HepG2 (cell line): ENCODE data around the gene IL1RAP. TPM values are rescaled to one million over a fixed set of nuclear protein-coding genes. Genes with fewer than 3 reads are reported as not detected.

ENCODE experiments used
- ATAC-seq: fragments of 200-7000 bp; cut with Tn5 transposase; 3 replicates; pipeline ENCODE4 v1.9.1; 2020; ENCODE audit warnings: mild to moderate bottlenecking, moderate library complexity
- BruUV-seq: library from RNA; stranded (reverse); fragments of 400-500 nt; replicated peaks from 2 replicates; lab custom pipeline; 2021; lab: Mats Ljungman, UMichigan
- CTCF ChIA-PET: fragments of 300-600 bp; formaldehyde crosslinking; extraction: SDS; loops from one replicate; lab custom pipeline; 2021; ENCODE audit warnings: low total read pairs, inconsistent platforms, low intra/inter-chr PET ratio; lab: Yijun Ruan, JAX
- POLR2A ChIA-PET: fragments of 350-600 bp; sonication (Branson Sonifier 250); formaldehyde crosslinking; loops from one replicate; lab custom pipeline; 2020; ENCODE audit warnings: antibody characterized with exemption, inconsistent platforms; lab: Yijun Ruan, JAX
- DNase-seq: peaks from one replicate; pipeline ENCODE4 v3.0.0-alpha.2; 2015; ENCODE audit warnings: low spot score
- FAIRE-seq: peaks from 3 replicates; lab custom pipeline; 2011; peaks lifted over from hg19 to GRCh38; lab: Jason Lieb, UNC
- H2AFZ ChIP-seq: one replicate; pipeline ENCODE4 v1.6.1; 2011; ENCODE audit warnings: low read length, inconsistent platforms
- H3K27ac ChIP-seq: fragments of 300-600 bp; 3 replicates; pipeline ENCODE4 v1.8.0; 2011; ENCODE audit warnings: mixed run types, mild to moderate bottlenecking, mixed read lengths, low read length, inconsistent platforms; ENCODE audit not compliant: insufficient read depth; ENCODE audit errors: extremely low read length
- H3K27me3 ChIP-seq, 2 experiments: fragments of 200-600 bp in 1 of 2; 2 replicates in 1 of 2; 3 replicates in 1 of 2; pipeline versions ENCODE4 v1.6.0 to v1.8.0; 2011; ENCODE audit warnings: low read length in 2 of 2, mild to moderate bottlenecking in 2 of 2, moderate library complexity in 2 of 2, inconsistent platforms in 1 of 2; ENCODE audit not compliant: insufficient read depth in 2 of 2, control insufficient read depth in 1 of 2
- H3K36me3 ChIP-seq, 2 experiments: fragments of 200-600 bp in 1 of 2; replicated peaks in 1 of 2; 2 replicates in 1 of 2; 3 replicates in 1 of 2; pipeline versions ENCODE4 v1.5.1 to v1.8.0; 2011; ENCODE audit warnings: low read length in 2 of 2, inconsistent platforms in 1 of 2; ENCODE audit not compliant: insufficient read depth in 2 of 2, control insufficient read depth in 1 of 2
- H3K4me1 ChIP-seq: 2 replicates; pipeline ENCODE4 v1.5.1; 2012; ENCODE audit warnings: low read length, inconsistent platforms; ENCODE audit not compliant: insufficient read depth
- H3K4me2 ChIP-seq: 2 replicates; pipeline ENCODE4 v1.6.0; 2011; ENCODE audit warnings: low read depth, low read length, inconsistent platforms
- H3K4me3 ChIP-seq, 3 experiments: fragments of 200-600 bp in 1 of 3; sonication (generic), shearing (Covaris generic) in 1 of 3; replicated peaks in 1 of 3; 2 replicates each; pipeline ENCODE4 v1.5.1; 2011 to 2016; ENCODE audit warnings: low read length in 3 of 3, inconsistent platforms in 2 of 3, low read depth in 2 of 3, mild to moderate bottlenecking in 2 of 3, control low read depth in 1 of 3, mixed read lengths in 1 of 3; ENCODE audit not compliant: insufficient read depth in 1 of 3
- H3K79me2 ChIP-seq: one replicate; pipeline ENCODE4 v1.6.1; 2011; ENCODE audit warnings: low read length, inconsistent platforms; ENCODE audit not compliant: insufficient read depth
- H3K9ac ChIP-seq: 2 replicates; pipeline ENCODE4 v1.6.0; 2011; ENCODE audit warnings: mild to moderate bottlenecking, low read depth, low read length, inconsistent platforms; ENCODE audit not compliant: insufficient read depth
- H3K9me3 ChIP-seq: 2 replicates; pipeline ENCODE4 v1.5.1; 2012; ENCODE audit warnings: mild to moderate bottlenecking, low read length
- H4K20me1 ChIP-seq: 2 replicates; pipeline ENCODE4 v1.6.0; 2011; ENCODE audit warnings: inconsistent platforms, mild to moderate bottlenecking, low read length, moderate library complexity; ENCODE audit not compliant: insufficient read depth
- ADNP ChIP-seq: sonication (generic); formaldehyde crosslinking; IDR thresholded peaks from 2 replicates; pipeline ENCODE4 v1.4.0; 2020; ENCODE audit warnings: missing genetic modification reagents
- CHD4 ChIP-seq: fragments of 200-600 bp; sonication (generic); IDR thresholded peaks from 2 replicates; pipeline ENCODE4 v1.7.0; 2017; ENCODE audit warnings: mild to moderate bottlenecking, low read length, borderline replicate concordance
- GLMP ChIP-seq: sonication (generic); formaldehyde crosslinking; IDR thresholded peaks from 2 replicates; pipeline ENCODE4 v1.9.0; 2021; ENCODE audit warnings: missing genetic modification reagents, mild to moderate bottlenecking, borderline replicate concordance
- PAXIP1 ChIP-seq: sonication (generic); formaldehyde crosslinking; conservative IDR thresholded peaks from 2 replicates; pipeline ENCODE4 v1.4.0; 2020; ENCODE audit warnings: mild to moderate bottlenecking, missing genetic modification reagents, moderate library complexity
- PHF21A ChIP-seq: sonication (generic); formaldehyde crosslinking; IDR thresholded peaks from 2 replicates; pipeline ENCODE4 v1.5.0; 2020; ENCODE audit warnings: mild to moderate bottlenecking, missing genetic modification reagents
- POGZ ChIP-seq: sonication (generic); formaldehyde crosslinking; IDR thresholded peaks from 2 replicates; pipeline ENCODE4 v1.4.0; 2020; ENCODE audit warnings: mild to moderate bottlenecking, missing genetic modification reagents
- SOX5 ChIP-seq: IDR thresholded peaks from 2 replicates; pipeline ENCODE4 v1.6.1; 2016; ENCODE audit warnings: borderline replicate concordance
- STAT5B ChIP-seq: sonication (generic); formaldehyde crosslinking; IDR thresholded peaks from 2 replicates; pipeline ENCODE4 v1.4.0; 2020; ENCODE audit warnings: missing genetic modification reagents
- ZNF770 ChIP-seq: sonication (generic); formaldehyde crosslinking; IDR thresholded peaks from 2 replicates; pipeline ENCODE4 v1.5.0; 2020; ENCODE audit warnings: mild to moderate bottlenecking, missing genetic modification reagents
- WGBS: methylation state at CpG from one replicate; pipeline ENCODE4 v1.1.6; 2017; ENCODE audit warnings: low lambda C conversion rate; 5-methylcytosine and 5-hydroxymethylcytosine counted together
- in situ Hi-C: cut with HindIII; loops from 2 replicates; pipeline ENCODE4 v1.10.0; 2017; ENCODE audit warnings: low pct_unique_long_range_greater_than_20kb; ENCODE audit not compliant: extremely low pct_ligation_motif_present
- intact Hi-C: fragments of 100-400 bp; cut with micrococcal nuclease; formaldehyde crosslinking; loops from one replicate; pipeline ENCODE4 v1.10.0; 2022; ENCODE audit not compliant: unreplicated experiment
- polyA plus RNA-seq, 8 experiments: library from polyadenylated mRNA; depleted of rRNA in 3 of 8; stranded (reverse) in 7 of 8; unstranded in 1 of 8; fragments of >200 nt; fragmentation: Illumina TruSeq in 4 of 8; extraction: Trizol in 4 of 8; gene quantifications; 2 replicates each; pipeline versions ENCODE4 v1.2.1 to v1.2.3, GENCODE V29; 2011 to 2016; ENCODE audit warnings: low read depth in 4 of 8, missing spikeins in 1 of 8, mixed read lengths in 1 of 8; ENCODE audit not compliant: insufficient read depth in 1 of 8
- total RNA-seq, 5 experiments: library from RNA; depleted of rRNA; stranded (reverse); fragments of >200 nt; fragmentation: Illumina TruSeq; extraction: Trizol; gene quantifications; 2 replicates each; pipeline ENCODE4 v1.2.3, GENCODE V29; 2016; ENCODE audit warnings: low read depth in 1 of 5
- TF ChIP-seq, protein P1 (sequence below): sonication (generic); formaldehyde crosslinking; IDR thresholded peaks from 2 replicates; pipeline ENCODE4 v1.8.0; 2022; ENCODE audit warnings: missing genetic modification reagents, mild to moderate bottlenecking, inconsistent platforms, borderline replicate concordance
- TF ChIP-seq, protein P2 (sequence below), 2 experiments: sonication (generic) in 1 of 2; formaldehyde crosslinking in 1 of 2; IDR thresholded peaks; 2 replicates each; pipeline versions ENCODE4 v1.4.0 to v1.6.1; 2016 to 2020; ENCODE audit warnings: borderline replicate concordance in 1 of 2, low read depth in 1 of 2, mild to moderate bottlenecking in 1 of 2, missing genetic modification reagents in 1 of 2

IL1RAP gene
- total and polyA plus RNA-seq, 2 of the 13 experiments (the other 11 are each of a cell fraction or from before 2014, with no cell fraction given) = 18.3 to 54.9 TPM

- Histone ChIP-seq H3K79me2 (no peaks in the 10 kb centered on the region), H4K20me1 (no peaks in the 10 kb centered on the region), H3K36me3 (no peaks in the 10 kb centered on the region), H3K4me3 (no peak overlapping the region; a peak in 1 of 6 replicates), H3K9ac (no peak overlapping the region), H3K4me2 (peak overlapping the region; percentile 40), H3K27ac (no peak overlapping the region), H3K4me1 (peaks cover 39% of the 10 kb centered on the region), H3K9me3 (no peaks in the 10 kb centered on the region), H3K27me3 (no peaks in the 10 kb centered on the region), H2AFZ (no peak overlapping the region)
- FAIRE-seq = no peak
- WGBS = 69% methylated on average over 4 of the region's 4 CpGs
- ChIA-PET CTCF (no interaction called here), POLR2A (no interaction called here)
- DNase-seq = no peak
- no TSS peak for BruUV-seq
- in situ Hi-C loops = no loop called here
- ATAC-seq = peak; percentile 79
- intact Hi-C loops = no loop called here
- TF ChIP-seq STAT5B (CRISPR knock-in tag) (no peak), GLMP (CRISPR knock-in tag) (no peak), PHF21A (CRISPR knock-in tag) (no peak), POGZ (CRISPR knock-in tag) (0 out of 2 replicates have a peak, but pooled peaks have one; percentile 31), CHD4 (no peak), ZNF770 (CRISPR knock-in tag) (peak; percentile 15), SOX5 (CRISPR knock-in tag) (no peak), PAXIP1 (peak; percentile 30; the same call in 1 of the 2 replicates), ADNP (0 out of 2 replicates have a peak, but pooled peaks have one; percentile 4)
- TF ChIP-seq, protein P1, sequence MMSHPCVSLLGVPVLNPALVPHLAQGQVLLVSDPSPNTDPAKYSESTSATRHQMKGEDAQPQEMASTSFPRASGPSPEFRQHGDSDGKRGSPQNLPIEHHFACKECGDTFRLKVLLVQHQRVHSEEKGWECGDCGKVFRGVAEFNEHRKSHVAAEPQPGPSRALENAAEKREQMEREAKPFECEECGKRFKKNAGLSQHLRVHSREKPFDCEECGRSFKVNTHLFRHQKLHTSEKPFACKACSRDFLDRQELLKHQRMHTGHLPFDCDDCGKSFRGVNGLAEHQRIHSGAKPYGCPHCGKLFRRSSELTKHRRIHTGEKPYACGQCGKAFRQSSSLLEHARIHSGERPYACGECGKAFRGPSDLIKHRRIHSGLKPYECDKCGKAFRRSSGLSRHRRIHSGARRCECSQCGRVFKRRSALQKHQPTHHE (CRISPR knock-in tag) = 0 out of 2 replicates have a peak, but pooled peaks have one; percentile 46
- TF ChIP-seq, protein P2, sequence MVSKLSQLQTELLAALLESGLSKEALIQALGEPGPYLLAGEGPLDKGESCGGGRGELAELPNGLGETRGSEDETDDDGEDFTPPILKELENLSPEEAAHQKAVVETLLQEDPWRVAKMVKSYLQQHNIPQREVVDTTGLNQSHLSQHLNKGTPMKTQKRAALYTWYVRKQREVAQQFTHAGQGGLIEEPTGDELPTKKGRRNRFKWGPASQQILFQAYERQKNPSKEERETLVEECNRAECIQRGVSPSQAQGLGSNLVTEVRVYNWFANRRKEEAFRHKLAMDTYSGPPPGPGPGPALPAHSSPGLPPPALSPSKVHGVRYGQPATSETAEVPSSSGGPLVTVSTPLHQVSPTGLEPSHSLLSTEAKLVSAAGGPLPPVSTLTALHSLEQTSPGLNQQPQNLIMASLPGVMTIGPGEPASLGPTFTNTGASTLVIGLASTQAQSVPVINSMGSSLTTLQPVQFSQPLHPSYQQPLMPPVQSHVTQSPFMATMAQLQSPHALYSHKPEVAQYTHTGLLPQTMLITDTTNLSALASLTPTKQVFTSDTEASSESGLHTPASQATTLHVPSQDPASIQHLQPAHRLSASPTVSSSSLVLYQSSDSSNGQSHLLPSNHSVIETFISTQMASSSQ (IDR thresholded peaks at IDR 0.05; ENCODE audit: low read depth) = 0 out of 2 replicates have a peak, but pooled peaks have one; percentile 35
- TF ChIP-seq, protein P2 (CRISPR knock-in tag; IDR thresholded peaks at IDR 0.05; ENCODE audit: borderline replicate concordance) = no peak; the same call in 1 of the 2 replicates
Observed at GRCh38 chr3:190506271-190506670, 7.6 kb upstream of the IL1RAP start.
